K562 (cell line): ENCODE measurements around the gene ORAI2. TPM values are rescaled to one million over a fixed set of nuclear protein-coding genes. Genes with fewer than 3 reads are reported as not detected.

Experiments
- ATAC-seq: fragments of 200-7000 bp; cut with Tn5 transposase; 3 replicates; pipeline ENCODE4 v1.9.1; 2020; ENCODE audit warnings: moderate library complexity
- BruUV-seq: library from RNA; stranded (reverse); fragments of 400-500 nt; replicated peaks from 2 replicates; lab custom pipeline; 2021; lab: Mats Ljungman, UMichigan
- CTCF ChIA-PET: fragments of 300-600 bp; formaldehyde crosslinking; extraction: SDS; loops from one replicate; lab custom pipeline; 2021; ENCODE audit warnings: low intra/inter-chr PET ratio; lab: Yijun Ruan, JAX
- POLR2A ChIA-PET: fragments of 300-600, 350-650 bp; sonication (Branson Sonifier 250); formaldehyde crosslinking; extraction: SDS; loops from one replicate; lab custom pipeline; 2021; ENCODE audit warnings: antibody characterized with exemption, inconsistent platforms; lab: Yijun Ruan, JAX
- DNase-seq, 4 experiments: peaks; one replicate each; pipeline versions ENCODE4 v3.0.0 to v3.0.0-alpha.2; 2011 to 2018; ENCODE audit warnings: low spot score in 3 of 4, mixed read lengths in 3 of 4; ENCODE audit errors: extremely low read depth in 1 of 4
- FAIRE-seq: peaks from 2 replicates; lab custom pipeline; 2011; peaks lifted over from hg19 to GRCh38; lab: Jason Lieb, UNC
- H2AFZ ChIP-seq: 2 replicates; pipeline ENCODE4 v1.6.0; 2011; ENCODE audit warnings: low read depth, low read length, control low read depth, inconsistent platforms
- H3K27ac ChIP-seq: fragments of 200-600 bp; 3 replicates; pipeline ENCODE4 v1.8.0; 2011; ENCODE audit warnings: low read depth, mild to moderate bottlenecking, control low read depth, inconsistent platforms, low read length, moderate library complexity, mixed read lengths; ENCODE audit errors: extremely low read depth
- H3K27me3 ChIP-seq, 2 experiments: fragments of 300-600 bp in 1 of 2; 2 replicates in 1 of 2; 3 replicates in 1 of 2; pipeline versions ENCODE4 v1.6.0 to v1.8.0; 2011; ENCODE audit warnings: inconsistent platforms in 2 of 2, low read length in 2 of 2, mild to moderate bottlenecking in 1 of 2, mixed read lengths in 1 of 2, moderate library complexity in 1 of 2; ENCODE audit not compliant: control insufficient read depth in 2 of 2, insufficient read depth in 2 of 2
- H3K36me3 ChIP-seq: fragments of 300-600 bp; 3 replicates; pipeline ENCODE4 v1.8.0; 2011; ENCODE audit warnings: mild to moderate bottlenecking, low read length, inconsistent platforms; ENCODE audit not compliant: control insufficient read depth, insufficient read depth
- H3K4me1 ChIP-seq, 2 experiments: fragments of 200-600 bp in 1 of 2; replicated peaks in 1 of 2; 2 replicates in 1 of 2; 3 replicates in 1 of 2; pipeline versions ENCODE4 v1.5.1 to v1.8.0; 2011; ENCODE audit warnings: inconsistent platforms in 2 of 2, low read length in 2 of 2, mild to moderate bottlenecking in 1 of 2, mixed read lengths in 1 of 2, moderate library complexity in 1 of 2; ENCODE audit not compliant: control insufficient read depth in 2 of 2, insufficient read depth in 2 of 2
- H3K4me2 ChIP-seq: 2 replicates; pipeline ENCODE4 v1.6.1; 2011; ENCODE audit warnings: low read length, control low read depth, inconsistent platforms, mixed read lengths; ENCODE audit not compliant: insufficient read depth
- H3K4me3 ChIP-seq: fragments of 200-600 bp; sonication (generic), shearing (Covaris generic); 2 replicates; pipeline ENCODE4 v1.5.1; 2016; ENCODE audit warnings: control low read depth, inconsistent platforms
- H3K79me2 ChIP-seq: fragments of 200-600 bp; 3 replicates; pipeline ENCODE4 v1.8.0; 2011; ENCODE audit warnings: low read length, inconsistent platforms; ENCODE audit not compliant: control insufficient read depth, insufficient read depth
- H3K9ac ChIP-seq, 2 experiments: 2 replicates each; pipeline versions ENCODE4 v1.6.0 to v1.6.1; 2011; ENCODE audit warnings: low read depth in 2 of 2, low read length in 2 of 2, control low read depth in 1 of 2, inconsistent platforms in 1 of 2, mild to moderate bottlenecking in 1 of 2, mixed read lengths in 1 of 2; ENCODE audit not compliant: insufficient read depth in 1 of 2
- H3K9me1 ChIP-seq: one replicate; pipeline ENCODE4 v1.6.0; 2011; ENCODE audit warnings: inconsistent platforms, mild to moderate bottlenecking, low read length, moderate library complexity; ENCODE audit not compliant: control insufficient read depth, insufficient read depth
- H3K9me3 ChIP-seq: replicated peaks from 2 replicates; pipeline ENCODE4 v1.5.1; 2011; ENCODE audit warnings: low read depth, low read length, inconsistent platforms; ENCODE audit not compliant: control insufficient read depth, insufficient read depth
- H4K20me1 ChIP-seq: replicated peaks from 2 replicates; pipeline ENCODE4 v1.6.1; 2011; ENCODE audit warnings: low read length, inconsistent platforms, mixed read lengths; ENCODE audit not compliant: control insufficient read depth, insufficient read depth
- ADNP ChIP-seq: fragments of 200-800 bp; sonication (Bioruptor generic); IDR thresholded peaks from 2 replicates; pipeline ENCODE4 v1.6.1; 2016; ENCODE audit warnings: missing genetic modification characterization, missing compliant biosample characterization
- ARID3A ChIP-seq: IDR thresholded peaks from 2 replicates; pipeline ENCODE4 v1.6.1; 2012; ENCODE audit warnings: low read depth, low read length, improper control_type of control experiment, borderline replicate concordance
- ATF2 ChIP-seq: sonication (generic); formaldehyde crosslinking; IDR thresholded peaks from 2 replicates; pipeline ENCODE4 v1.8.1; 2022; ENCODE audit warnings: missing genetic modification reagents
- HDAC1 ChIP-seq, 2 experiments: fragments of 450-650 bp; IDR thresholded peaks; 2 replicates each; pipeline ENCODE4 v1.6.1; 2016 to 2017; ENCODE audit warnings: inconsistent platforms in 1 of 2, mild to moderate bottlenecking in 1 of 2, moderate library complexity in 1 of 2
- KLF16 ChIP-seq: IDR thresholded peaks from 2 replicates; pipeline ENCODE4 v1.6.1; 2016; ENCODE audit warnings: antibody characterized with exemption
- POLR3G ChIP-seq: IDR thresholded peaks from 2 replicates; pipeline ENCODE4 v1.6.1; 2011; ENCODE audit not compliant: insufficient read length, insufficient replicate concordance; ENCODE audit errors: extremely low read depth
- RFX1 ChIP-seq: fragments of 450-650 bp; IDR thresholded peaks from 2 replicates; pipeline ENCODE4 v1.6.1; 2016; ENCODE audit warnings: mild to moderate bottlenecking, moderate library complexity
- RHOXF2B ChIP-seq: fragments of 250-450 bp; sonication (Bioruptor Pico); conservative IDR thresholded peaks from 2 replicates; pipeline ENCODE4 v1.5.1; 2021
- TRIM28 ChIP-seq: fragments of 450-650 bp; IDR thresholded peaks from 2 replicates; pipeline ENCODE4 v1.6.1; 2017
- ZEB2 ChIP-seq: fragments of 450-650 bp; IDR thresholded peaks from 2 replicates; pipeline ENCODE4 v1.6.1; 2016
- ZNF436 ChIP-seq: fragments of 250-450, 450-650 bp; sonication (Bioruptor Pico); formaldehyde crosslinking; IDR thresholded peaks from 2 replicates; pipeline ENCODE4 v1.7.0; 2020; ENCODE audit warnings: mild to moderate bottlenecking
- ZZZ3 ChIP-seq: fragments of 450-650 bp; IDR thresholded peaks from 2 replicates; pipeline ENCODE4 v1.6.1; 2016; ENCODE audit warnings: antibody characterized with exemption, mild to moderate bottlenecking, moderate library complexity
- WGBS: fragments of 100-300 bp; shearing (Covaris generic); methylation state at CpG from one replicate; pipeline ENCODE4 v1.1.6; 2016; ENCODE audit warnings: low coverage, mixed read lengths; ENCODE audit not compliant: insufficient coverage; ENCODE audit errors: missing lambda C conversion rate; 5-methylcytosine and 5-hydroxymethylcytosine counted together
- in situ Hi-C: fragments of 300-500 bp; cut with MboI; formaldehyde crosslinking; loops from 4 replicates; pipeline ENCODE4 v1.15.0; 2018; ENCODE audit warnings: inconsistent platforms, mixed read lengths
- intact Hi-C: fragments of 100-400 bp; cut with micrococcal nuclease; formaldehyde crosslinking; loops from 2 replicates; pipeline ENCODE4 v1.14.2; 2022
- polyA plus RNA-seq, 8 experiments: library from polyadenylated mRNA; depleted of rRNA in 4 of 8; stranded (reverse) in 5 of 8; unstranded in 3 of 8; fragments of >200 nt; fragmentation: Nextera tagmentation in 2 of 8; fragmentation: Illumina TruSeq in 1 of 8; extraction: Ambion mirVana in 2 of 8; extraction: Trizol in 1 of 8; gene quantifications; 2 replicates each; pipeline versions ENCODE4 v1.2.1 to v1.2.3, GENCODE V29; 2011 to 2014; ENCODE audit warnings: inconsistent platforms in 1 of 8, missing spikeins in 1 of 8
- total RNA-seq, 7 experiments: library from RNA; depleted of rRNA in 6 of 7; stranded (reverse); fragments of >200 nt in 6 of 7; fragmentation: Illumina TruSeq in 2 of 7; extraction: Trizol in 2 of 7; gene quantifications; 2 replicates each; pipeline versions ENCODE4 v1.2.1 to v1.2.3, GENCODE V29; 2011 to 2021; ENCODE audit warnings: low replicate concordance in 1 of 7
- TF ChIP-seq, protein P1 (sequence below): conservative IDR thresholded peaks from 2 replicates; pipeline ENCODE4 v1.6.1; 2011; ENCODE audit warnings: low read depth, mild to moderate bottlenecking, low read length; ENCODE audit not compliant: control insufficient read depth
- TF ChIP-seq, protein P2 (sequence below): fragments of 450-650 bp; formaldehyde crosslinking; IDR thresholded peaks from 2 replicates; pipeline ENCODE4 v1.4.0; 2020; ENCODE audit warnings: mild to moderate bottlenecking, moderate library complexity
- TF ChIP-seq, protein P3 (sequence below), 2 experiments: fragments of 250-450 bp in 1 of 2; fragments of 450-650 bp in 1 of 2; sonication (Bioruptor Pico) in 1 of 2; IDR thresholded peaks; 2 replicates each; pipeline versions ENCODE4 v1.6.1 to v1.8.0; 2016 to 2021; ENCODE audit warnings: mild to moderate bottlenecking in 2 of 2, moderate library complexity in 2 of 2, missing compliant biosample characterization in 1 of 2, missing genetic modification characterization in 1 of 2

The ORAI2 gene
- total and polyA plus RNA-seq, 9 of the 15 experiments (the other 6 are each of a cell fraction or from before 2014, with no cell fraction given), result 1.1 to 27.7 (median 9.2) TPM

DNA sequence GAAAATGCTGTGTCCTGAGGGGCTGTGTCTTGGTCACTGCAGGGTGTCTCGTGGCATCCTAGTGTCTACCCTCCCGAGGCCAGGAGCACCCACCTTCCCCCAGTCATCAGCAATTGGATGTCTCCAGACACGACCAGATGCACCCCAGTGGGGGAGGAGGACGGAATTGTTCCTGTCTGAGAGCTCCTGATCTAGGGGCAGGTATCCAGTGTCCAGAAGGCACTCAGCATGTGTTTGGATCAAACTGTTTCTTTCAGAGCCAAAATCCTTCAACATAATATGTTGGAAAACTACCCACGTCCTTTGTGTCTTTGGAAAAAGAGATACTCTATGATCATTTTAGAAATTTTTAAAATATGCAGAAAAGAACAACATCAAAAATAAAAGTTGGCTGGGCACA lies 20.3 kb upstream of the ORAI2 start:
- no TSS peak for BruUV-seq
- ATAC-seq, result no peak
- CTCF ChIA-PET, result interaction anchor here (1.4 kb wide), 1 partner anchor 52 kb away, joined by 4 read pairs; the partner anchor contains the start of genes ALKBH4 and LRWD1
- in situ Hi-C loops (no loop called here), intact Hi-C loops (no loop called here)
- no peak overlapping the region for H3K9ac ChIP-seq
- POLR2A ChIA-PET, result interaction anchor here (0.8 to 1.2 kb wide), 2 partner anchors 9 to 58 kb away, joined by 3 to 8 read pairs; no protein-coding TSS in a partner anchor
- H3K79me2 ChIP-seq, result peaks cover 9% of the 10 kb centered on the region; the same call in 2 of the 3 replicates
- H3K4me3 ChIP-seq, result no peak overlapping the region
- no peak for FAIRE-seq
- H3K36me3 ChIP-seq, result peaks cover 83% of the 10 kb centered on the region
- no peaks in the 10 kb centered on the region for H3K9me1 ChIP-seq
- no peak overlapping the region for H3K4me2 ChIP-seq
- DNase-seq, result no peak
- 0 out of 2 replicates have a peak, but pooled peaks cover 3% of the 10 kb centered on the region for H3K9me3 ChIP-seq
- no peak overlapping the region for H2AFZ ChIP-seq
- H3K27me3 ChIP-seq, result no peaks in the 10 kb centered on the region
- TF ChIP-seq TRIM28 (no peak), RFX1 (no peak), ZNF436 (CRISPR knock-in tag) (no peak), ARID3A (no peak), KLF16 (no peak), POLR3G (no peak), ATF2 (no peak), ZZZ3 (no peak), ZEB2 (no peak), RHOXF2B (CRISPR knock-in tag) (no peak), ADNP (tag) (no peak), HDAC1 (IDR thresholded peaks at IDR 0.05) (no peak)
- TF ChIP-seq, protein P1, sequence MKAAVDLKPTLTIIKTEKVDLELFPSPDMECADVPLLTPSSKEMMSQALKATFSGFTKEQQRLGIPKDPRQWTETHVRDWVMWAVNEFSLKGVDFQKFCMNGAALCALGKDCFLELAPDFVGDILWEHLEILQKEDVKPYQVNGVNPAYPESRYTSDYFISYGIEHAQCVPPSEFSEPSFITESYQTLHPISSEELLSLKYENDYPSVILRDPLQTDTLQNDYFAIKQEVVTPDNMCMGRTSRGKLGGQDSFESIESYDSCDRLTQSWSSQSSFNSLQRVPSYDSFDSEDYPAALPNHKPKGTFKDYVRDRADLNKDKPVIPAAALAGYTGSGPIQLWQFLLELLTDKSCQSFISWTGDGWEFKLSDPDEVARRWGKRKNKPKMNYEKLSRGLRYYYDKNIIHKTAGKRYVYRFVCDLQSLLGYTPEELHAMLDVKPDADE, result no peak
- TF ChIP-seq, protein P2, sequence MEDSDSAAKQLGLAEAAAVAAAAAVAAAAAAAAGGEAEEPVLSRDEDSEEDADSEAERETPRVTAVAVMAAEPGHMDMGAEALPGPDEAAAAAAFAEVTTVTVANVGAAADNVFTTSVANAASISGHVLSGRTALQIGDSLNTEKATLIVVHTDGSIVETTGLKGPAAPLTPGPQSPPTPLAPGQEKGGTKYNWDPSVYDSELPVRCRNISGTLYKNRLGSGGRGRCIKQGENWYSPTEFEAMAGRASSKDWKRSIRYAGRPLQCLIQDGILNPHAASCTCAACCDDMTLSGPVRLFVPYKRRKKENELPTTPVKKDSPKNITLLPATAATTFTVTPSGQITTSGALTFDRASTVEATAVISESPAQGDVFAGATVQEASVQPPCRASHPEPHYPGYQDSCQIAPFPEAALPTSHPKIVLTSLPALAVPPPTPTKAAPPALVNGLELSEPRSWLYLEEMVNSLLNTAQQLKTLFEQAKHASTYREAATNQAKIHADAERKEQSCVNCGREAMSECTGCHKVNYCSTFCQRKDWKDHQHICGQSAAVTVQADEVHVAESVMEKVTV (CRISPR knock-in tag), result no peak
- TF ChIP-seq, protein P3, sequence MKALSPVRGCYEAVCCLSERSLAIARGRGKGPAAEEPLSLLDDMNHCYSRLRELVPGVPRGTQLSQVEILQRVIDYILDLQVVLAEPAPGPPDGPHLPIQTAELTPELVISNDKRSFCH (CRISPR knock-in tag; IDR thresholded peaks at IDR 0.05), result no peak
- TF ChIP-seq, protein P3 (tag; IDR thresholded peaks at IDR 0.05), result no peak
- no peak overlapping the region for H3K27ac ChIP-seq
- WGBS, result 86% methylated on average over 5 of the region's 5 CpGs
- peaks cover 0 to 4% of the 10 kb centered on the region in 2 experiments; a peak in 3 of 5 replicates for H3K4me1 ChIP-seq
- H4K20me1 ChIP-seq, result peaks cover 9% of the 10 kb centered on the region
